Mucosa of descending colon (tissue), 3 donors: ENCODE results near the gene RPTOR. TPM values are rescaled to one million over a fixed set of nuclear protein-coding genes. Genes with fewer than 3 reads are reported as not detected.
A peak's percentile ranks its signal among the peaks of the same experiment; 100 is the strongest.

Experiments used
- ATAC-seq: fragments of 200-7000 bp; cut with Tn5 transposase; one replicate; pipeline ENCODE4 v1.9.1; 2020; ENCODE audit warnings: mild to moderate bottlenecking, moderate library complexity
- DNase-seq, 3 donors: peaks; one replicate each; pipeline ENCODE4 v3.0.0-alpha.2; 2020
- H3K36me3 ChIP-seq: fragments of 200-600 bp; one replicate; pipeline ENCODE4 v1.8.0; 2021; ENCODE audit warnings: low read depth, mild to moderate bottlenecking
- H3K4me1 ChIP-seq: fragments of 200-600 bp; one replicate; pipeline ENCODE4 v1.8.0; 2021; ENCODE audit warnings: low read depth, mild to moderate bottlenecking
- H3K4me3 ChIP-seq: fragments of 200-600 bp; one replicate; pipeline ENCODE4 v1.8.0; 2021; ENCODE audit warnings: mild to moderate bottlenecking
- H3K9me3 ChIP-seq: fragments of 200-600 bp; one replicate; pipeline ENCODE4 v1.8.0; 2021; ENCODE audit warnings: mild to moderate bottlenecking
- intact Hi-C, 2 donors: fragments of 100-400 bp; cut with DNase I in 1 of 2; cut with micrococcal nuclease in 1 of 2; formaldehyde crosslinking; loops; one replicate each; pipeline versions ENCODE4 v1.11.0 to v1.11.1; 2022; cut with DNase I, micrococcal nuclease
- total RNA-seq, 3 donors: library from RNA; stranded (reverse); fragmentation: NEBNext Ultra II Directional in 2 of 3; extraction: Animal tissue kit (Norgen Biotek cat#: 25700) in 2 of 3; gene quantifications; one replicate each; pipeline versions ENCODE4 v1.2.1 to v1.2.4, GENCODE V29; 2021 to 2023
- TF ChIP-seq, protein P1 (sequence below): fragments of 200-600 bp; IDR thresholded peaks from one replicate; pipeline ENCODE4 v1.8.0; 2022; ENCODE audit warnings: antibody characterized with exemption, mild to moderate bottlenecking
- donor health status: DM: no; HTN: no; CAD: no; lungs with moderate emphysema.
- donor health status: DM: no; HTN: no; CAD: no.
- donor health status: DM: no; HTN: yes; CAD: no.

The RPTOR gene
- total RNA-seq, 3 donors from 2014 or later = 30.5 to 44.4 (median 37.2) TPM

DNA sequence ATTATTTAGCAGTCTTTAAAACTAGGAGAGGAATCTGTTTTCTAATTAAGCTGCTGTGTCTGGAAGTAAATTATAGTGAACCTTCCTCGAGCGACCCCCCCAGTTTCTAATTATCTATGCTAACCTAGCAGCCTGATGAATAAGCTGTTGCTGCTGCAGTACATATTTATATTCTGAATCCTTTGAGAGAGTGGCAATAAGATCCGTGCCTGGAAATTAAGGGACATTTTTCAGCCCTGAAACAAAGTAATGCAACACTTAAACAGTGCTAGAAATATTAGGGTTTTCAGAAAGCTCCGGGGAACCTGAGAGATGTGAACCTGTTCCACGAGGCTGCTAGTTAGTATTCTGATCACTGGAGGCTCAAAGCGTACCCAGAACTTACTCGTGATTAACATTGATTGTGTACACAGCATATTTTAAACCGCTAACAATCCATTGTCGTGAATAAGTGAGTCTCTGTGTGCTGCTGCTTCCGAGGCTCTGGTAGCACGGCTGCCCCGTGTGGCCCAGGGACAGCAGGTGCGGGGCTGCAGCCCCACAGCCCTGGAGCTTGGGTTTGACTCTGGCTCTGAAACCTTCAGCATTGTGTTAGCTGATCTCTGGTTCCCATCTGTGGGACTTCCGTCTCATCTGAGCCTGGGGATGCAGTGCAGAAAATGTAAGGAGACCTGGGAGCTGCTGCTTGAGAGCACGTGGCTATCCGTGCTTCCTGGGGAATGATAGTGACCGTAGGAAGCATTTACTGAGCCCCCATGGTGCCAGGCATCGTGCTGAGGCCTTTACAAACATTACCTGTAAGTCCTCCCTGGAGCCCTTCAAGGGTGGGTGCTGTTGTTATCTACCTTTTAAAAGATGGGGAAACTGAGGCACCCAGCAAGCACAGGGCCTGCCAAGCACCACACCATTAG, 256.1 kb downstream of the RPTOR start:
- intact Hi-C loops = no loop called here
- TF ChIP-seq, protein P1, sequence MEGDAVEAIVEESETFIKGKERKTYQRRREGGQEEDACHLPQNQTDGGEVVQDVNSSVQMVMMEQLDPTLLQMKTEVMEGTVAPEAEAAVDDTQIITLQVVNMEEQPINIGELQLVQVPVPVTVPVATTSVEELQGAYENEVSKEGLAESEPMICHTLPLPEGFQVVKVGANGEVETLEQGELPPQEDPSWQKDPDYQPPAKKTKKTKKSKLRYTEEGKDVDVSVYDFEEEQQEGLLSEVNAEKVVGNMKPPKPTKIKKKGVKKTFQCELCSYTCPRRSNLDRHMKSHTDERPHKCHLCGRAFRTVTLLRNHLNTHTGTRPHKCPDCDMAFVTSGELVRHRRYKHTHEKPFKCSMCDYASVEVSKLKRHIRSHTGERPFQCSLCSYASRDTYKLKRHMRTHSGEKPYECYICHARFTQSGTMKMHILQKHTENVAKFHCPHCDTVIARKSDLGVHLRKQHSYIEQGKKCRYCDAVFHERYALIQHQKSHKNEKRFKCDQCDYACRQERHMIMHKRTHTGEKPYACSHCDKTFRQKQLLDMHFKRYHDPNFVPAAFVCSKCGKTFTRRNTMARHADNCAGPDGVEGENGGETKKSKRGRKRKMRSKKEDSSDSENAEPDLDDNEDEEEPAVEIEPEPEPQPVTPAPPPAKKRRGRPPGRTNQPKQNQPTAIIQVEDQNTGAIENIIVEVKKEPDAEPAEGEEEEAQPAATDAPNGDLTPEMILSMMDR = no peak
- DNase-seq = no peak

DNA sequence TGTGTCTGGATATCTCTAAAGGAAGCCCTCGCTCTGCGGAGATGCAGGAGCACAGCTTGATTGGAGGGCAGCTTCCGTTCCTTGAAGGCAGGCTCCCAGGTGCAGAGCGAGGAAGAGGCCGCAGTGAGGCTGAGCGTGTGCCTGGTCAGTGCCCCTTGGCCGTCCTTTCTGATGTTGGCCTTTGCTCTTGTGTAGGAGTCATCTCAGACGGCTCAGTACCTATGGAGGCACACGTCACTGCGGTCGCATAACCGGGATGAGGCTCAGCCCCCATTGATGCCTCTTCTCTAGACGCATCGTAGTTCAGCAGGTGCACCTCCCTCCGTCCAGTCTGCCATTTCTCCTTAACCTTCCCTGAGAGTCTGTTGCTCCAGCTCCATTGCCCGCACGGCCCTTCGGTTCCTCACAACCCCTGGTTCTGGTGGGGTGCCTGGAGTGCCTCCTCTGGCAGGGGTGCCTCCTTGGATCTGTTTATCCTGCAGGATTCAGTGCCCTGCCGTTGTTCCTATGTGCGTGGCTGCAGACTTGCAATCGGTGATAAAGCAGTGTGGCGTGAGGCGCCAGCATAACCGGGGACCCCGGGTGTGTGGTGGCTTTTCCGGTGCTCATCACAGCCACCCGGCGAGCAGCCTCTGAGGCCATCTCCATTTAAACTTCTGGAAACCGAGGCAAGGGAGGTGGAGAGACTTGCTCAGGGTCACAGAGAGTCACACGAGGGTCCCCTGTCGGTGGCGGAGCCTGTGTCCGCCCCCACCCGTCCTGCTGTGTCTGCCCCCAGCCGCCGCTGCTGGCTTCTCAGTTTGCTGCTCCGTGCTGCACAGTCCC, 258.2 kb downstream of the RPTOR start:
- ATAC-seq = no peak

More for the DNA sequence above, 256.1 kb downstream of the RPTOR start:
- ATAC-seq = no peak
- H3K4me1 ChIP-seq = no peaks in the 10 kb centered on the region
- H3K4me3 ChIP-seq = no peak overlapping the region
- H3K36me3 ChIP-seq = no peaks in the 10 kb centered on the region
- no peaks in the 10 kb centered on the region for H3K9me3 ChIP-seq

DNA sequence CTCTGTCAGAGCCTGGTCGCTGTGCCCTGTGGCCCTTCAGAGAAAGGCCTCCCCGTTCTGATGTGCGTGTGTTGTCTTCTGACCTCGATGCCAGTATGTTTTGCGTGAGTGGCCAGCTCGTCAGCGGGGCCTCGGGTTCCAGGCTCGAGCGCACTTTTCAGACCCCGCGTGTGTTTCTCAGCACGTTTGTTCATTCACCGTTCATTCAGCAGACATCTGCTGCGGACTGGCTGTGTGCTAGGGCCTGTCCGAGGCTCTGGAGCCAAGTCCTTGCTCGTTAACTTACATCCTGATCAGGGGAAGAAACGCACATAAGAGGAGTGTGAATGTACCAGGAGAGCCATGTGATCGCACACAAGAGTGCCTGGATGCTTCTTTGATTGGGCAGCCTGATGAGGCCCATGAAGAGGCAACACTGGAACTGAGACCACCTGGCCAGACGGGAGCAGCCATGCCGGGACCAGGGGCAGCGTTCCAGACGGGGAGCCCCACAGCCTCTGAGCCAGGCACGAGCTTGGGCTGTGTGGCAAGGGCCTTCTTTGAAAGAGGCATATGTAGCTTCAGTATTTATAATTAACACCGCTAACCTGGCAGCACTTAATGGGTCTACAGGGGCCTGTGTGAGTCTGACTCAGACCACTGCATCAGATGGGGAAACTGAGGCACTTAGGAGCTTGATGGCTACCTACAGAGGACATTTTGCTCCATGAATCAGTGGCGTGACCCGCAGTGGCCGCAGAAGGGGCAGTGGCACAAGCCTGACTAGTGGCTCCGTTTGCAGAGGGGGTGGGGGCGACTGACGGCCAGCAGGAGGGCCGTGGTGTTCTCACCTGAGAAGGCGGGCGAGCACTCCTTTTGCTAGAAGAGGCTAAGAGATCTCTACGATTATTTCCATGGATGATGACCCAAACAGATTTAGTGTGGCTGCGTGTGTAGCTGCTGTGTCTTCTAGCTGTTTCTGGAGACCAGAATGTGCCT, 259.1 kb downstream of the RPTOR start:
- H3K36me3 ChIP-seq = no peaks in the 10 kb centered on the region
- TF ChIP-seq, protein P1 = no peak
- DNase-seq (peak in 1 of 3 donors; percentile 43), ATAC-seq (no peak)
- peaks cover 9% of the 10 kb centered on the region for H3K9me3 ChIP-seq
- intact Hi-C loops = no loop called here
- no peaks in the 10 kb centered on the region for H3K4me1 ChIP-seq
- H3K4me3 ChIP-seq = no peak overlapping the region

More for the DNA sequence above, 258.2 kb downstream of the RPTOR start:
- no peaks in the 10 kb centered on the region for H3K4me1 ChIP-seq
- no peaks in the 10 kb centered on the region for H3K36me3 ChIP-seq
- no peak for DNase-seq
- TF ChIP-seq, protein P1 = no peak
- H3K4me3 ChIP-seq = no peak overlapping the region
- peaks cover 9% of the 10 kb centered on the region for H3K9me3 ChIP-seq
- intact Hi-C loops = no loop called here

DNA sequence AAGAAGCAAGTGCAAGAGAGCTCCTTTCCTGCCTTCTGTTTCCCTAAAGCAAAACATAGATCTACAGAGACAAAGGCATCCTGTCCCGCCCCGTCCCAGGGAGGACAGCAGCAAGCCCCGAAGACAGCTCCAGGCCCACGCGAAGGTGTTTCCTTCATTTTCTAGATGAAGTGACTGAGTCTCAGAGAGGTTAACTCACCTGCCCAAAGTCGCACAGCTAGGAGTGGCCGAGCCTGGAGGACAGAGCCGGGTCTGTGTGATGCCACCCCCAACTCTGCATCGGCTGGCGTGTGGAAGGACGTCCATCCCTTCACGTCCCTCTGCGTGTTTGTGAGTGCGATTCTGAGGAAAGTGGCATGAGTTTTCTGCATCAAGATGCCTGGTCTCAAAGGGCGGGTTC, 259.8 kb downstream of the RPTOR start:
- intact Hi-C loops = no loop called here
- DNase-seq (no peak), ATAC-seq (no peak)
- Histone ChIP-seq H3K36me3 (no peaks in the 10 kb centered on the region), H3K4me3 (no peak overlapping the region), H3K9me3 (peaks cover 9% of the 10 kb centered on the region), H3K4me1 (no peaks in the 10 kb centered on the region)
- TF ChIP-seq, protein P1 = no peak
